Fibroblast of villous mesenchyme (primary cell): ENCODE results near the gene ZNF343. TPM values are rescaled to one million over a fixed set of nuclear protein-coding genes. Genes with fewer than 3 reads are reported as not detected.

Source experiments
- DNase-seq: peaks from one replicate; pipeline ENCODE4 v3.0.0-alpha.2; 2010; ENCODE audit warnings: low read depth
- H3K4me3 ChIP-seq: 2 replicates; pipeline ENCODE4 v1.5.1; 2011; ENCODE audit warnings: low read depth, mild to moderate bottlenecking, low read length
- total RNA-seq: library from RNA; depleted of rRNA; stranded (reverse); fragments of >200 nt; gene quantifications from 2 replicates; pipeline ENCODE4 v1.2.3, GENCODE V29; 2012
- TF ChIP-seq, protein P1 (sequence below): IDR thresholded peaks from 2 replicates; pipeline ENCODE4 v1.5.1; 2012; ENCODE audit warnings: low read depth, mild to moderate bottlenecking, low read length; ENCODE audit not compliant: insufficient read depth

Gene ZNF343
- total RNA-seq, 1 donor = 10.4 TPM

DNA sequence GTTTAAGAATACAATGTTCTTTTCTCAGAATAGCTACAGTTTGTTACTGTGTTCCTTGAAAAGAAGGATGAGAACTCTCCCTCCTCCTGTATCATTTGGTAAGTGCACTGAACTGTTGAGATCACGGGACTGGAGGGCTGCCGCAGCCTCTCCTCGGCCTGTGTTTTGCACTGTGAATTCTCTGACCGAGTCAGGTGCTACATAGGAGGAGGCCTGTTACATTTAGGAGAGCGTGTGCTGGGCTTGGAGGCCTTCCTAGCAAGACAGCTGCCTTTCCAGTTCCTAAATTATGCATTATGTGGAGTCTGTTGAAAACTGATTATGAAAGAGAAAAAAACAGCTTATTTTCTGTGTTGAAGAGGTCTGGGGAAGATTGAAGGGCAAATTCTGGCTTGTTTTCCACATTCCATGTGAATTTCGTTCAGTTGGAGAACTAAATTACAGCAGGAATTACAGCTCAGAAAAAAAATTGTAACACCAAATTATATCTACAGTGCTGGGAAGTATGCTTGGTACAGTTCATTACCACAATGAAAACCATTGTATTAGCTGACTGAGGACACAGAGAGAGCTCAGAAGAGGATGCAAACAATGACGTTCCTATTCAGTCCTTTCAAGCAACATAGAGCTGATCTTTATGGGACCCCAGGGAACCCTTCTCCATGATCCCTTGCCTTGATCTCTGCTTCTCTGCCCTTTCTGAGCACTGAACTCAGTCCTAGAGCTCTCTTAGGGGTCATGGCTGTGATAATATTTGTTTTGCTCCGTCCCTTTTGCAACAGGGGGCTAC is 30.4 kb upstream of the ZNF343 start:
- TF ChIP-seq, protein P1, sequence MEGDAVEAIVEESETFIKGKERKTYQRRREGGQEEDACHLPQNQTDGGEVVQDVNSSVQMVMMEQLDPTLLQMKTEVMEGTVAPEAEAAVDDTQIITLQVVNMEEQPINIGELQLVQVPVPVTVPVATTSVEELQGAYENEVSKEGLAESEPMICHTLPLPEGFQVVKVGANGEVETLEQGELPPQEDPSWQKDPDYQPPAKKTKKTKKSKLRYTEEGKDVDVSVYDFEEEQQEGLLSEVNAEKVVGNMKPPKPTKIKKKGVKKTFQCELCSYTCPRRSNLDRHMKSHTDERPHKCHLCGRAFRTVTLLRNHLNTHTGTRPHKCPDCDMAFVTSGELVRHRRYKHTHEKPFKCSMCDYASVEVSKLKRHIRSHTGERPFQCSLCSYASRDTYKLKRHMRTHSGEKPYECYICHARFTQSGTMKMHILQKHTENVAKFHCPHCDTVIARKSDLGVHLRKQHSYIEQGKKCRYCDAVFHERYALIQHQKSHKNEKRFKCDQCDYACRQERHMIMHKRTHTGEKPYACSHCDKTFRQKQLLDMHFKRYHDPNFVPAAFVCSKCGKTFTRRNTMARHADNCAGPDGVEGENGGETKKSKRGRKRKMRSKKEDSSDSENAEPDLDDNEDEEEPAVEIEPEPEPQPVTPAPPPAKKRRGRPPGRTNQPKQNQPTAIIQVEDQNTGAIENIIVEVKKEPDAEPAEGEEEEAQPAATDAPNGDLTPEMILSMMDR = no peak

DNA sequence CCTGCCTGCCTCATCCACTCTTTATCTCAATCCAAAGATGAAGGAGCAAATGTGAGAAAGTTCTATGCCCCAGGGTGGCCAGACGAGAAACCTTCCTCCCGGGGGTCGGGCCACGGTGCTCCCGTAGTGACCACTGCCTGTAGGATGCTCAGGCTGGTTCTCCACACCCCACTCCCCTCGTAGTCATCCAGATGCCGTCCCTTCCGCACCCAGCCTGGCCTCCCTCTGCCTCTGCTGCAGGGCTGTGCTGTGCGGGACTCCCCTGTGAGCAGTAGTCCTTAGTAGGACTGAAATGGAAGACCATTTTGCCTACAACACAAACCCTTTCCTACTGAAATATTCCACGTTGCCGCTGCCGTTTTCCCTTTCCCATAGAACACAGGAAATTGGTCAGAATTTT is 29.6 kb upstream of the ZNF343 start:
- no peak overlapping the region for H3K4me3 ChIP-seq
- TF ChIP-seq, protein P1 = no peak
- DNase-seq = no peak

More for the DNA sequence above, 30.4 kb upstream of the ZNF343 start:
- no peak for DNase-seq
- no peak overlapping the region for H3K4me3 ChIP-seq

DNA sequence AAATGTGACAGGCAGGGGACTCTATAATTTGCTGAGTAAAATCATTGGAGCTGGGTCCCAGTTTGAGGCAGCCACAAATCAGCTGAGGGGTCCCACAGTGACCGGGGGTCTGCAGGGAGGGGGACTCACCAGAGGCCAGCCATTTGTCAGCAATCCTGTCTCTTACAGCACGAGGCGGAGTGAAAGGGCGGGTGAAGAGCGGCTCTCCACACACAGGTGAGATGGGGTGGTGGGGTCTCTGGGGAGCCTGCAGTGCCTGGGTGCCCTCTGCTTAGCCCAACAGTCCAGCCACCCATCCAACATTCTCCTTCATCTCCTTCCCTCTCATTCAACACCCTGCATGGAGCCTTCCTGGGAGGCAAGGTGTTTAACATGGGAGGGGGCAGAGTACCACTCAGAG is 28.4 kb upstream of the ZNF343 start:
- DNase-seq = no peak
- TF ChIP-seq, protein P1 = no peak
- no peak overlapping the region for H3K4me3 ChIP-seq

DNA sequence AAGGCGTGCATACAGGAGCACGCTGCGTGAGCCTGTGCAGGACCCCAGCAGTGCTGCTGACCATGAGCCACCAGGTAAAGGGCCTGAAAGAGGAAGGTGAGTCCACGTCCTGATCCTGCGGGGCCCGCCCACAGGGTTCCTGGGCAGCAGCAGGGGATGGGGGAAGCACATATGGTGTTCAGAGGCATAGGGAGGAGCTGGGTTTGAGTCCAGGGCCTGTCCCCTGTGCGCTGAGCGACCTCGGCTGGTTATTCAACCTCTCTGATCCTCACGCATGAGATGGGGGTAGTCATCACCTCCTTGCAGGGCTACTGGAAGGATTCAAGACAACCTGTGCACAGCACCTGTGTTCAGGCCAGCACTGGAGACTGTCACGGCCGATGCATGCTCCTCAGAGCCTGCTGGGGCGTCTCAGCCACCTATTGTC is 27.9 kb upstream of the ZNF343 start, which contains the start of gene TMC2:
Gene TMC2, plus strand, starts transcription at position 14 of the 427 bp plus-strand sequence. Its CDS starts 49 bp downstream, at position 63.
- TF ChIP-seq, protein P1 = no peak
- DNase-seq = no peak

DNA sequence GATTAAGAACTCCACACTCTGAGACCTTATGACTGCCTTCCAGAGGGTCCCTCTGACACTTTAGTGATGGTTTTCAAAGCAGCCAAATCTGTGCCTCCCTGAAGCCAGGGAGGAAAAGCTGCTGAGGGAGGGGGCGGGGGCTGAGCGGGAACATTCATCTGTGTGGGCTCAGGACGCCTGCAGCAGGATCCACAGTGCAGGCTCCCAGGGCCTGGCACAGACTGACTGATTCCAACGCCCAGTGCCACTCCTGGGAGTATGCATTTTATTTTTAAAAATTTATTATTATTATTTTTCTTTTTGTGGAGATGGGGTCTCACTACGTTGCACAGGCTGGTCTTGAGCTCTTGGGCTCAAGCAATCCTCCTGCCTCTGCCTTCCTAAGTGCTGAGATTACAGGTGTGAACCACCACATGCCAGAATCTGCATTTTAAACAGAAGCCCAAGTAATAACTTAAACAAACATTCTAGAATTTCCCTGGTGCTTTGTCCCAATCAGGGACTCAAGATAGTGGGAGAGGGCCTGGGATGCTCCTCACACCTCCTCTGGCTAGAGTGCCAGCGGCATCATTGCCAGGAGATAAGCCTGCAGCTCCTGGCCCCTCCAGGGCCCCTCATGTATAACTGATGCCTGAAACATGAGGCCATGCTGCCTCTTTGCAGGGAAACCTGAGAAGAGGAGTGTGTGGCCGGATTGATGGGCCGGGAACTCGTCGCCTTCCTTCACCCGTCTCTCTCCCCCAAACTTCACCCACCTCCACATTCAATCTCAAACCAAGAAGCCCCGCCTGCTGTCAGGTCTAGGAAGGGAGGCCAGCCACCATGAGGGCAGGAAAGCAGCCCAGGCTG is 27.2 kb upstream of the ZNF343 start:
- TF ChIP-seq, protein P1 = no peak
- no peak for DNase-seq
- H3K4me3 ChIP-seq = no peak overlapping the region

More for the DNA sequence above, 27.9 kb upstream of the ZNF343 start, which contains the start of gene TMC2:
- no peak within 1 kb of the TSS for H3K4me3 ChIP-seq

DNA sequence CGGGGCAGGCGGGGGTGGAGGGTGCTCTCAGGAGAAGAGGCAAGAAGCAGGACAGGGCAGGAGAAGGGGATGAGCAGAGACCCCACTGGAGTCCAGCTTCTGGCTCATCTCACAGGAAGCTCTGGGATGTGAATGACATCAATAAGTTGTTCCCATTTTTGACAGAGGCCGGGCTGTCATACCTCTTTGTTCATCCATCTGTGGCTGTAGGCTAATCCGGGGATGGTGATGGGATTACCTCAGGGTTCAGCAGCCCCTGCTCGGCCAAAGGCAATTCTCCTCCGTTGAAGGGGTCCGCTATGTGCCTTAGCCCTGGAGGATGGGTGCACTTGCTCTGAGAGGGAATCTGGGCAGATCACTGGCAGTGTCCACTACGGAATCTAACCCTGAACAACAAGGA is 24.4 kb upstream of the ZNF343 start:
- TF ChIP-seq, protein P1 = no peak
- H3K4me3 ChIP-seq = no peak overlapping the region
- DNase-seq = no peak
